AG09309 (cell line): ENCODE results near the gene FAAP100.
"Not testable (repeated sequence)": the region's sequence is repeated elsewhere in the genome, so short reads cannot be mapped to it uniquely, and the experiment has no call there.

ENCODE experiments used
- DNase-seq: peaks from one replicate; pipeline ENCODE4 v3.0.0-alpha.2; 2010; ENCODE audit warnings: low read depth
- H3K4me3 ChIP-seq: 2 replicates; pipeline ENCODE4 v1.5.1; 2011; ENCODE audit warnings: mild to moderate bottlenecking, low read depth, low read length, moderate library complexity; ENCODE audit not compliant: control insufficient read depth
- CTCF ChIP-seq: IDR thresholded peaks from 2 replicates; pipeline ENCODE4 v1.5.1; 2011; ENCODE audit warnings: mild to moderate bottlenecking, low read depth, low read length, inconsistent platforms; ENCODE audit not compliant: insufficient read depth, control insufficient read depth; ENCODE audit errors: missing control alignments

The FAAP100 gene

GRCh38 chr17:81590121-81590520 lies 38.0 kb upstream of the FAAP100 start:
- H3K4me3 ChIP-seq = no peak overlapping the region
- no peak for TF ChIP-seq CTCF
- no peak for DNase-seq

- DNase-seq = no peak
- H3K4me3 ChIP-seq = no peak overlapping the region
- TF ChIP-seq CTCF = no peak
Observed at GRCh38 chr17:81589612-81590011, 37.5 kb upstream of the FAAP100 start.

GRCh38 chr17:81586096-81586495 lies 33.9 kb upstream of the FAAP100 start:
- no peak for TF ChIP-seq CTCF
- no peak for DNase-seq

GRCh38 chr17:81584771-81585170 lies 32.6 kb upstream of the FAAP100 start:
- H3K4me3 ChIP-seq, DNase-seq: not testable (repeated sequence)

More at GRCh38 chr17:81586096-81586495, 33.9 kb upstream of the FAAP100 start:
- H3K4me3 ChIP-seq = no peak overlapping the region

GRCh38 chr17:81583589-81584342 lies 31.6 kb upstream of the FAAP100 start:
- DNase-seq = no peak
- H3K4me3 ChIP-seq = no peak overlapping the region
- no peak for TF ChIP-seq CTCF

GRCh38 chr17:81582749-81583148 lies 30.6 kb upstream of the FAAP100 start:
- no peak for DNase-seq
- H3K4me3 ChIP-seq = no peak overlapping the region
- no peak for TF ChIP-seq CTCF

GRCh38 chr17:81582341-81582740 lies 30.2 kb upstream of the FAAP100 start:
- DNase-seq = no peak
- TF ChIP-seq CTCF = no peak
- no peak overlapping the region for H3K4me3 ChIP-seq
